H1 (cell line): Measurements from ENCODE around the gene SEMA3B. TPM values are rescaled to one million over a fixed set of nuclear protein-coding genes. Genes with fewer than 3 reads are reported as not detected.

Experiments used
- CTCF ChIA-PET: fragments of 300-600 bp; sonication (Branson Sonifier 250); formaldehyde crosslinking; loops from one replicate; lab custom pipeline; 2021; ENCODE audit not compliant: partially characterized antibody; lab: Charles Lee
- POLR2A ChIA-PET: fragments of 300-600 bp; sonication (Branson Sonifier 250); formaldehyde crosslinking; loops from one replicate; lab custom pipeline; 2021; ENCODE audit warnings: inconsistent platforms; ENCODE audit not compliant: partially characterized antibody; lab: Charles Lee
- DNase-seq, 2 experiments: peaks; one replicate each; pipeline versions ENCODE4 v3.0.0 to v3.0.0-alpha.2; 2010 to 2022; ENCODE audit warnings: low spot score in 2 of 2, low read depth in 1 of 2, mixed read lengths in 1 of 2
- FAIRE-seq: peaks from 2 replicates; lab custom pipeline; 2011; peaks lifted over from hg19 to GRCh38; lab: Jason Lieb, UNC
- H2AFZ ChIP-seq: 2 replicates; pipeline ENCODE4 v1.8.1; 2012; ENCODE audit warnings: low read length, inconsistent platforms
- H2AK5ac ChIP-seq: 2 replicates; pipeline ENCODE4 v1.6.1; 2013; ENCODE audit warnings: low read depth, low read length
- H2BK120ac ChIP-seq: replicated peaks from 2 replicates; pipeline ENCODE3; 2013; ENCODE audit warnings: low read depth, low read length, inconsistent platforms
- H2BK12ac ChIP-seq: 2 replicates; pipeline ENCODE4 v1.6.1; 2013; ENCODE audit warnings: low read depth, low read length
- H2BK15ac ChIP-seq: 2 replicates; pipeline ENCODE4 v1.6.1; 2013; ENCODE audit warnings: low read length
- H2BK20ac ChIP-seq: 2 replicates; pipeline ENCODE4 v1.6.1; 2013; ENCODE audit warnings: low read length
- H2BK5ac ChIP-seq: 2 replicates; pipeline ENCODE4 v1.6.1; 2013; ENCODE audit warnings: low read depth, low read length
- H3K14ac ChIP-seq: 2 replicates; pipeline ENCODE4 v1.6.1; 2013; ENCODE audit warnings: inconsistent platforms; ENCODE audit not compliant: insufficient read length
- H3K18ac ChIP-seq: 2 replicates; pipeline ENCODE4 v1.6.1; 2013; ENCODE audit warnings: low read length; ENCODE audit errors: extremely low read depth
- H3K23ac ChIP-seq: 2 replicates; pipeline ENCODE4 v1.6.1; 2013; ENCODE audit warnings: inconsistent platforms; ENCODE audit not compliant: insufficient read length
- H3K23me2 ChIP-seq: 2 replicates; pipeline ENCODE4 v1.6.1; 2013; ENCODE audit warnings: low read depth, low read length
- H3K27ac ChIP-seq: 2 replicates; pipeline ENCODE4 v1.6.1; 2011; ENCODE audit warnings: low read depth, low read length, inconsistent platforms
- H3K27me3 ChIP-seq, 4 experiments: replicated peaks in 1 of 4; 1 replicate in 1 of 4; 2 replicates in 3 of 4; pipeline versions ENCODE4 v1.6.1 to v1.8.1; 2011 to 2013; ENCODE audit warnings: low read length in 3 of 4, mild to moderate bottlenecking in 3 of 4, inconsistent platforms in 2 of 4, mixed read lengths in 2 of 4, moderate library complexity in 1 of 4; ENCODE audit not compliant: control insufficient read depth in 3 of 4, insufficient read depth in 3 of 4; ENCODE audit errors: extremely low read depth in 1 of 4
- H3K36me3 ChIP-seq, 4 experiments: 2 replicates each; pipeline versions ENCODE4 v1.6.1 to v1.8.1; 2011 to 2013; ENCODE audit warnings: mild to moderate bottlenecking in 4 of 4, low read length in 3 of 4, moderate library complexity in 2 of 4, control low read depth in 1 of 4, inconsistent platforms in 1 of 4; ENCODE audit not compliant: insufficient read depth in 4 of 4, control insufficient read depth in 2 of 4
- H3K4ac ChIP-seq: replicated peaks from 2 replicates; pipeline ENCODE3; 2013; ENCODE audit warnings: low read length, low read depth, mixed read lengths, inconsistent platforms; ENCODE audit not compliant: insufficient read length
- H3K4me1 ChIP-seq, 4 experiments: replicated peaks in 1 of 4; 1 replicate in 1 of 4; 2 replicates in 3 of 4; pipeline versions ENCODE4 v1.6.1 to v1.8.1; 2011 to 2013; ENCODE audit warnings: low read length in 3 of 4, inconsistent platforms in 2 of 4, mixed read lengths in 1 of 4; ENCODE audit not compliant: insufficient read depth in 4 of 4, control insufficient read depth in 3 of 4
- H3K4me2 ChIP-seq, 2 experiments: 2 replicates each; pipeline versions ENCODE4 v1.6.1 to v1.8.1; 2011 to 2013; ENCODE audit warnings: low read depth in 2 of 2, low read length in 2 of 2, control low read depth in 1 of 2, inconsistent platforms in 1 of 2, mild to moderate bottlenecking in 1 of 2; ENCODE audit not compliant: insufficient read depth in 1 of 2
- H3K4me3 ChIP-seq, 4 experiments: fragments of 200-600, 300-600 bp in 1 of 4; sonication (generic), shearing (Covaris generic), sonication (Bioruptor Twin) in 1 of 4; 2 replicates each; pipeline versions ENCODE4 v1.5.1 to v1.8.1; 2011 to 2016; ENCODE audit warnings: low read length in 4 of 4, low read depth in 3 of 4, control low read depth in 2 of 4, inconsistent platforms in 2 of 4, mild to moderate bottlenecking in 2 of 4, mixed read lengths in 1 of 4, moderate library complexity in 1 of 4; ENCODE audit not compliant: insufficient read depth in 2 of 4; ENCODE audit errors: extremely low read depth in 1 of 4
- H3K56ac ChIP-seq: replicated peaks from 2 replicates; pipeline ENCODE3; 2013; ENCODE audit warnings: low read depth, mild to moderate bottlenecking, mixed read lengths, low read length, inconsistent platforms; ENCODE audit not compliant: insufficient read length
- H3K79me1 ChIP-seq: 2 replicates; pipeline ENCODE4 v1.6.1; 2013; ENCODE audit warnings: low read depth, low read length, control low read depth
- H3K79me2 ChIP-seq, 2 experiments: 2 replicates each; pipeline versions ENCODE4 v1.6.1 to v1.8.1; 2012 to 2013; ENCODE audit warnings: low read length in 2 of 2, mild to moderate bottlenecking in 2 of 2, inconsistent platforms in 1 of 2; ENCODE audit not compliant: insufficient read depth in 2 of 2, control insufficient read depth in 1 of 2
- H3K9ac ChIP-seq, 4 experiments: replicated peaks in 1 of 4; 1 replicate in 1 of 4; 2 replicates in 3 of 4; pipeline versions ENCODE4 v1.6.1 to v1.8.1; 2011 to 2013; ENCODE audit warnings: low read depth in 3 of 4, low read length in 3 of 4, control low read depth in 2 of 4, mild to moderate bottlenecking in 2 of 4, moderate library complexity in 2 of 4, inconsistent platforms in 1 of 4; ENCODE audit errors: extremely low read depth in 1 of 4
- H3K9me3 ChIP-seq, 2 experiments: 2 replicates each; pipeline versions ENCODE4 v1.6.1 to v1.8.1; 2012 to 2013; ENCODE audit warnings: mild to moderate bottlenecking in 2 of 2, moderate library complexity in 2 of 2, control low read depth in 1 of 2, inconsistent platforms in 1 of 2, low read depth in 1 of 2, low read length in 1 of 2, mixed read lengths in 1 of 2; ENCODE audit not compliant: insufficient read depth in 2 of 2
- H4K20me1 ChIP-seq, 2 experiments: replicated peaks in 1 of 2; 2 replicates each; pipeline versions ENCODE3 to v1.8.1; 2011 to 2013; ENCODE audit warnings: inconsistent platforms in 2 of 2, low read length in 2 of 2, mild to moderate bottlenecking in 1 of 2; ENCODE audit not compliant: insufficient read depth in 2 of 2, control insufficient read depth in 1 of 2
- H4K5ac ChIP-seq: 2 replicates; pipeline ENCODE4 v1.6.1; 2013; ENCODE audit warnings: low read length, low read depth, mixed read lengths, inconsistent platforms; ENCODE audit not compliant: insufficient read length
- H4K8ac ChIP-seq: 2 replicates; pipeline ENCODE4 v1.8.0; 2013; ENCODE audit warnings: mild to moderate bottlenecking, moderate library complexity, low read length, inconsistent platforms; ENCODE audit not compliant: insufficient read depth; ENCODE audit errors: extremely low read depth
- H4K91ac ChIP-seq: replicated peaks from 2 replicates; pipeline ENCODE3; 2013; ENCODE audit warnings: low read length, mixed read lengths, inconsistent platforms; ENCODE audit not compliant: insufficient read length
- BACH1 ChIP-seq: IDR thresholded peaks from 2 replicates; pipeline ENCODE4 v1.6.1; 2012; ENCODE audit warnings: low read length, improper control_type of control experiment
- HDAC2 ChIP-seq, 2 experiments: fragments of 300-600 bp in 1 of 2; sonication (generic) in 1 of 2; IDR thresholded peaks; 2 replicates each; pipeline ENCODE4 v1.6.1; 2011 to 2012; ENCODE audit warnings: low read depth in 2 of 2, low read length in 2 of 2, mild to moderate bottlenecking in 2 of 2, moderate library complexity in 2 of 2, borderline replicate concordance in 1 of 2, inconsistent platforms in 1 of 2
- HDAC6 ChIP-seq: IDR thresholded peaks from one replicate; pipeline ENCODE4 v1.7.1; 2012; ENCODE audit warnings: low read depth, mild to moderate bottlenecking, inconsistent platforms, low read length, moderate library complexity
- WGBS, 2 experiments: shearing (Covaris generic) in 1 of 2; methylation state at CpG; one replicate each; pipeline versions ENCODE4 v1.1.6 to v1.1.7; 2013 to 2015; ENCODE audit warnings: low lambda C conversion rate in 2 of 2, mixed read lengths in 2 of 2, inconsistent platforms in 1 of 2, low coverage in 1 of 2, missing lambda C conversion rate in 1 of 2; ENCODE audit not compliant: insufficient replicate concordance in 2 of 2, insufficient coverage in 1 of 2, insufficient read length in 1 of 2; ENCODE audit errors: extremely low coverage in 1 of 2, missing lambda C conversion rate in 1 of 2; 5-methylcytosine and 5-hydroxymethylcytosine counted together
- polyA plus RNA-seq, 7 experiments: library from polyadenylated mRNA; depleted of rRNA in 3 of 7; stranded (reverse) in 5 of 7; unstranded in 2 of 7; fragments of >200 nt in 5 of 7; fragments of 200-250 nt in 2 of 7; gene quantifications; 1 replicate in 5 of 7; 2 replicates in 1 of 7; 4 replicates in 1 of 7; pipeline versions ENCODE4 v1.2.1 to v1.2.3, GENCODE V29; 2011 to 2013; ENCODE audit warnings: missing spikeins in 2 of 7, mixed read lengths in 2 of 7
- total RNA-seq: library from RNA; stranded (reverse); fragmentation: NEBNext Ultra II Directional; extraction: Animal tissue kit (Norgen Biotek cat#: 25700); gene quantifications from 2 replicates; pipeline ENCODE4 v1.2.1, GENCODE V29; 2021

Gene SEMA3B
- total and polyA plus RNA-seq, 2 of the 8 experiments (the other 6 are each of a cell fraction or from before 2014, with no cell fraction given), result 3.0 to 4.7 TPM

- H3K23me2 ChIP-seq, result peaks cover 21% of the 10 kb centered on the region; the same call in 1 of the 2 replicates
- H3K27ac ChIP-seq, result peak overlapping the region; percentile 28; the same call in 1 of the 2 replicates
- H3K56ac ChIP-seq, result peak overlapping the region; percentile 24
- FAIRE-seq (no peak), DNase-seq (peak in 1 of 2 experiments; percentile 60)
- H3K79me2 ChIP-seq, result peaks cover 18 to 58% of the 10 kb centered on the region in 2 experiments
- no peaks in the 10 kb centered on the region for H3K9me3 ChIP-seq
- peak overlapping the region; percentile 86 to 93 (median 90) for H3K4me3 ChIP-seq
- TF ChIP-seq HDAC2 (IDR thresholded peaks at IDR 0.05; ENCODE audit: borderline replicate concordance in 1 of 2, low read depth in 2 of 2, low read length in 2 of 2) (no peak), BACH1 (no peak), HDAC6 (no peak)
- no peak overlapping the region for H3K23ac ChIP-seq
- peak overlapping the region; percentile 78 for H4K91ac ChIP-seq
- H4K20me1 ChIP-seq, result peaks cover 13 to 41% of the 10 kb centered on the region in 2 experiments
- no peak overlapping the region for H2AK5ac ChIP-seq
- 31% methylated on average over 7 of the region's 7 CpGs; no CpG with 5 or more reads in 1 of the 2 experiments for WGBS, 2 experiments
- H3K9ac ChIP-seq, result peak overlapping the region in 3 of 4 experiments; percentile 0 to 76 (median 72); a peak in 5 of 7 replicates
- H3K79me1 ChIP-seq, result peaks cover 11% of the 10 kb centered on the region
- no peak overlapping the region; the same call in none of the 2 replicates for H4K8ac ChIP-seq
- ChIA-PET CTCF (interaction anchor here (0.6 to 53.5 kb wide), 4 partner anchors 16 to 118 kb away, joined by 6 to 2149 read pairs (median 1135); partner anchors contain the start of genes GNAI2, GNAT1, LSMEM2 and SEMA3B), POLR2A (interaction anchor here (0.7 to 4.1 kb wide), 8 partner anchors 9 to 1467 kb away, joined by 3 to 33 read pairs (median 4); no protein-coding TSS in a partner anchor)
- 0 out of 2 replicates have a peak overlapping the region, but pooled peaks have one; percentile 46 for H2BK15ac ChIP-seq
- peaks cover 6 to 51% (median 47%) of the 10 kb centered on the region in 4 experiments for H3K4me1 ChIP-seq
- no peaks in the 10 kb centered on the region; a peak in 1 of 7 replicates for H3K27me3 ChIP-seq
- peak overlapping the region; percentile 56 for H4K5ac ChIP-seq
- no peak overlapping the region for H3K14ac ChIP-seq
- peak overlapping the region; percentile 93 for H3K18ac ChIP-seq
- no peak overlapping the region for H2BK120ac ChIP-seq
- peak overlapping the region; percentile 92; the same call in 1 of the 2 replicates for H2BK5ac ChIP-seq
- peak overlapping the region; percentile 57 for H3K4ac ChIP-seq
- no peak overlapping the region for H2AFZ ChIP-seq
- peak overlapping the region; percentile 82 to 96 for H3K4me2 ChIP-seq
- no peak overlapping the region for H2BK20ac ChIP-seq
- H3K36me3 ChIP-seq, result no peaks in the 10 kb centered on the region
- H2BK12ac ChIP-seq, result no peak overlapping the region
Observed at GRCh38 chr3:50237133-50237651, 31.8 kb upstream of the SEMA3B start.
